Endothelial cell of umbilical vein (primary cell): ENCODE results near the gene ASTN1. TPM values are rescaled to one million over a fixed set of nuclear protein-coding genes. Genes with fewer than 3 reads are reported as not detected.

Experiments used
- BruUV-seq: library from RNA; stranded (reverse); fragments of 400-500 nt; replicated peaks from 2 replicates; lab custom pipeline; 2021; lab: Mats Ljungman, UMichigan
- CTCF ChIA-PET: fragments of 300-600, 350-600 bp; sonication (Branson Sonifier 250); formaldehyde crosslinking; loops from one replicate; lab custom pipeline; 2021; ENCODE audit warnings: antibody characterized with exemption, inconsistent platforms; lab: Charles Lee
- POLR2A ChIA-PET: fragments of 300-600, 350-600 bp; sonication (Branson Sonifier 250); formaldehyde crosslinking; loops from one replicate; lab custom pipeline; 2021; ENCODE audit warnings: antibody characterized with exemption, inconsistent platforms; lab: Charles Lee
- DNase-seq: peaks from one replicate; pipeline ENCODE4 v3.0.0-alpha.2; 2011; ENCODE audit warnings: low read depth, low spot score
- FAIRE-seq: peaks from 2 replicates; lab custom pipeline; 2011; peaks lifted over from hg19 to GRCh38; lab: Jason Lieb, UNC
- H2AFZ ChIP-seq: 2 replicates; pipeline ENCODE4 v1.6.0; 2012; ENCODE audit warnings: low read depth, low read length, control low read depth, inconsistent platforms
- H3K27ac ChIP-seq: 2 replicates; pipeline ENCODE4 v1.5.1; 2011; ENCODE audit warnings: low read depth, mild to moderate bottlenecking, control low read depth, low read length, moderate library complexity; ENCODE audit not compliant: insufficient read depth
- H3K27me3 ChIP-seq, 2 experiments: 2 replicates each; pipeline versions ENCODE4 v1.6.0 to v1.6.1; 2011; ENCODE audit warnings: low read length in 2 of 2, mixed read lengths in 1 of 2; ENCODE audit not compliant: control insufficient read depth in 2 of 2, insufficient read depth in 2 of 2
- H3K36me3 ChIP-seq, 2 experiments: 2 replicates in 1 of 2; 3 replicates in 1 of 2; pipeline ENCODE4 v1.5.1; 2011; ENCODE audit warnings: low read length in 2 of 2, mild to moderate bottlenecking in 1 of 2, moderate library complexity in 1 of 2; ENCODE audit not compliant: control insufficient read depth in 2 of 2, insufficient read depth in 2 of 2; ENCODE audit errors: extremely low read depth in 1 of 2
- H3K4me1 ChIP-seq: 3 replicates; pipeline ENCODE4 v1.5.1; 2011; ENCODE audit warnings: mild to moderate bottlenecking, low read length; ENCODE audit not compliant: control insufficient read depth, insufficient read depth; ENCODE audit errors: extremely low read depth
- H3K4me2 ChIP-seq: 2 replicates; pipeline ENCODE4 v1.6.1; 2011; ENCODE audit warnings: low read length, control low read depth, mixed read lengths; ENCODE audit not compliant: insufficient read depth
- H3K4me3 ChIP-seq, 3 experiments: fragments of 200-600 bp in 1 of 3; sonication (generic), shearing (Covaris generic) in 1 of 3; replicated peaks in 1 of 3; 2 replicates each; pipeline ENCODE4 v1.5.1; 2011 to 2016; ENCODE audit warnings: control low read depth in 3 of 3, low read length in 3 of 3, mild to moderate bottlenecking in 2 of 3, inconsistent platforms in 1 of 3, low read depth in 1 of 3, moderate library complexity in 1 of 3; ENCODE audit not compliant: insufficient read depth in 1 of 3
- H3K79me2 ChIP-seq: 2 replicates; pipeline ENCODE4 v1.6.0; 2012; ENCODE audit warnings: low read length, inconsistent platforms; ENCODE audit not compliant: control insufficient read depth, insufficient read depth
- H3K9ac ChIP-seq: replicated peaks from 2 replicates; pipeline ENCODE3; 2011; ENCODE audit warnings: low read length, control low read depth; ENCODE audit not compliant: insufficient read depth; ENCODE audit errors: extremely low read depth
- H3K9me1 ChIP-seq: replicated peaks from 3 replicates; pipeline ENCODE4 v1.6.0; 2011; ENCODE audit warnings: mild to moderate bottlenecking, low read length; ENCODE audit not compliant: control insufficient read depth, insufficient read depth; ENCODE audit errors: extremely low read depth
- H3K9me3 ChIP-seq: replicated peaks from 2 replicates; pipeline ENCODE4 v1.5.1; 2012; ENCODE audit warnings: low read length, inconsistent platforms; ENCODE audit not compliant: control insufficient read depth, insufficient read depth
- H4K20me1 ChIP-seq: replicated peaks from 2 replicates; pipeline ENCODE3; 2011; ENCODE audit warnings: mild to moderate bottlenecking, low read length; ENCODE audit not compliant: control insufficient read depth, insufficient read depth; ENCODE audit errors: extremely low read depth
- EZH2 ChIP-seq: IDR thresholded peaks from 2 replicates; pipeline ENCODE4 v1.6.1; 2012; ENCODE audit warnings: borderline replicate concordance, low read depth, mild to moderate bottlenecking, moderate library complexity, low read length, inconsistent platforms; ENCODE audit not compliant: severe bottlenecking
- FOS ChIP-seq: IDR thresholded peaks from 2 replicates; pipeline ENCODE4 v1.6.1; 2011; ENCODE audit warnings: mild to moderate bottlenecking, low read length, moderate library complexity, borderline replicate concordance; ENCODE audit not compliant: insufficient read depth
- GATA2 ChIP-seq: IDR thresholded peaks from 2 replicates; pipeline ENCODE4 v1.7.0; 2011; ENCODE audit warnings: low read depth, mild to moderate bottlenecking, moderate library complexity, mixed read lengths, low read length; ENCODE audit not compliant: insufficient read length, insufficient read depth
- JUN ChIP-seq: IDR thresholded peaks from 2 replicates; pipeline ENCODE4 v1.6.1; 2011; ENCODE audit warnings: borderline replicate concordance, low read depth; ENCODE audit not compliant: insufficient read length, insufficient read depth
- MAX ChIP-seq: IDR thresholded peaks from 2 replicates; pipeline ENCODE4 v1.6.1; 2011; ENCODE audit not compliant: insufficient read depth, insufficient read length
- MYC ChIP-seq: IDR thresholded peaks from one replicate; pipeline ENCODE4 v1.6.1; 2011; ENCODE audit warnings: mild to moderate bottlenecking, low read depth, low read length
- POLR2A ChIP-seq: IDR thresholded peaks from 2 replicates; pipeline ENCODE4 v1.6.1; 2012; ENCODE audit warnings: low read depth, mild to moderate bottlenecking, control low read depth, low read length
- POLR2AphosphoS5 ChIP-seq: IDR thresholded peaks from 2 replicates; pipeline ENCODE4 v1.6.1; 2012; ENCODE audit warnings: low read depth, mild to moderate bottlenecking, control low read depth, low read length, moderate library complexity; ENCODE audit not compliant: insufficient read depth
- dilution Hi-C: fragments of 300-500 bp; cut with MboI; formaldehyde crosslinking; loops from one replicate; pipeline ENCODE4 v1.15.0; 2019; ENCODE audit warnings: low sequenced_read_pairs; ENCODE audit not compliant: extremely low pct_ligation_motif_present
- intact Hi-C: fragments of 100-400 bp; cut with micrococcal nuclease; formaldehyde crosslinking; loops from one replicate; pipeline ENCODE4 v1.10.0; 2022
- polyA plus RNA-seq, 4 experiments: library from polyadenylated mRNA; depleted of rRNA in 3 of 4; stranded (reverse) in 3 of 4; unstranded in 1 of 4; fragments of >200 nt; gene quantifications; 2 replicates each; pipeline versions ENCODE4 v1.2.1 to v1.2.3, GENCODE V29; 2011 to 2012; ENCODE audit warnings: missing spikeins in 1 of 4
- total RNA-seq: library from RNA; stranded (reverse); gene quantifications from 2 replicates; pipeline ENCODE4 v1.2.3, GENCODE V29; 2021
- TF ChIP-seq, protein P1 (sequence below), 2 donors: IDR thresholded peaks; 1 replicate in 1 of 2; 2 replicates in 1 of 2; pipeline ENCODE4 v1.5.1; 2011; ENCODE audit warnings: low read length in 2 of 2, mild to moderate bottlenecking in 2 of 2, moderate library complexity in 2 of 2, control low read depth in 1 of 2, inconsistent platforms in 1 of 2, low read depth in 1 of 2; ENCODE audit not compliant: insufficient read depth in 1 of 2; ENCODE audit errors: extremely low read depth in 1 of 2

ASTN1 gene
- total and polyA plus RNA-seq, 2 donors (not counting 3 experiments of a cell fraction or from before 2014, with no cell fraction given): 0.04 TPM; not detected in 1

DNA sequence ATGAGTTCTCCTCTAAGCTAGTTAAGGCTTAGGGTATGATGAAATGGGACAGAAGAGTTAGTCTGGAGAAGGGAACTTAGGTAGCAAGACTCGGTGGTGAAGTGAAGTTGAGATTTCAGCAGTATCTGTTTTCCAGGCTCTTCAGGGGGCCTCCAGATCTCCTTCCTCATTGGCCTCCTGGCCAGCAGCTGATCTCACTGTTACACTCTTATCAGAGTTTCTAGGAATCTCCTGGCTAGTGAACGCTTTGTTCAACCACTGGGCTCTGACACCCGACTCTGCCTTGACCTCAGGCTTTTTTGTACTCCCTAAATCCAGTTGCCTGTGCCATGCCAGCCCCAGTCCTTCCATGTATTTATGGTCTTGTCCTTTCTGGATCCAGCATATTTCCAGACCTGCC lies 311.0 kb downstream of the ASTN1 start:
- no peak for TF ChIP-seq POLR2AphosphoS5
- TF ChIP-seq FOS: no peak
- TF ChIP-seq GATA2: no peak
- no peak for TF ChIP-seq POLR2A
- TF ChIP-seq MAX: no peak
- no peak for TF ChIP-seq MYC
- TF ChIP-seq JUN: no peak
- TF ChIP-seq, protein P1, sequence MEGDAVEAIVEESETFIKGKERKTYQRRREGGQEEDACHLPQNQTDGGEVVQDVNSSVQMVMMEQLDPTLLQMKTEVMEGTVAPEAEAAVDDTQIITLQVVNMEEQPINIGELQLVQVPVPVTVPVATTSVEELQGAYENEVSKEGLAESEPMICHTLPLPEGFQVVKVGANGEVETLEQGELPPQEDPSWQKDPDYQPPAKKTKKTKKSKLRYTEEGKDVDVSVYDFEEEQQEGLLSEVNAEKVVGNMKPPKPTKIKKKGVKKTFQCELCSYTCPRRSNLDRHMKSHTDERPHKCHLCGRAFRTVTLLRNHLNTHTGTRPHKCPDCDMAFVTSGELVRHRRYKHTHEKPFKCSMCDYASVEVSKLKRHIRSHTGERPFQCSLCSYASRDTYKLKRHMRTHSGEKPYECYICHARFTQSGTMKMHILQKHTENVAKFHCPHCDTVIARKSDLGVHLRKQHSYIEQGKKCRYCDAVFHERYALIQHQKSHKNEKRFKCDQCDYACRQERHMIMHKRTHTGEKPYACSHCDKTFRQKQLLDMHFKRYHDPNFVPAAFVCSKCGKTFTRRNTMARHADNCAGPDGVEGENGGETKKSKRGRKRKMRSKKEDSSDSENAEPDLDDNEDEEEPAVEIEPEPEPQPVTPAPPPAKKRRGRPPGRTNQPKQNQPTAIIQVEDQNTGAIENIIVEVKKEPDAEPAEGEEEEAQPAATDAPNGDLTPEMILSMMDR (IDR thresholded peaks at IDR 0.05; ENCODE audit: extremely low read depth in 1 of 2, insufficient read depth in 1 of 2, low read depth in 1 of 2, low read length in 2 of 2): no peak
- TF ChIP-seq EZH2: no peak
- Histone ChIP-seq H3K27me3 (no peaks in the 10 kb centered on the region), H3K4me2 (no peak overlapping the region), H3K9ac (no peak overlapping the region), H3K4me1 (no peaks in the 10 kb centered on the region), H2AFZ (no peak overlapping the region), H3K27ac (no peak overlapping the region), H3K9me1 (no peaks in the 10 kb centered on the region), H3K9me3 (no peaks in the 10 kb centered on the region), H3K4me3 (no peak overlapping the region), H3K79me2 (no peaks in the 10 kb centered on the region), H4K20me1 (no peaks in the 10 kb centered on the region), H3K36me3 (no peaks in the 10 kb centered on the region)
- CTCF ChIA-PET: no interaction called here
- dilution Hi-C loops: no loop called here
- no TSS peak for BruUV-seq
- no peak for DNase-seq
- no peak for FAIRE-seq
- intact Hi-C loops: no loop called here
- POLR2A ChIA-PET: no interaction called here
